GM18499 (cell line): ENCODE results near the gene SOX4.

Experiments
- ATAC-seq: cut with Tn5 transposase; IDR thresholded peaks from one replicate; pipeline ENCODE4 v1.9.1; 2021; ENCODE audit warnings: moderate number of reproducible peaks; ENCODE audit not compliant: insufficient read depth, unreplicated experiment

The SOX4 gene

GRCh38 chr6:21592953-21593352 is 598 bp upstream of the SOX4 start:
- ATAC-seq: no peak

- ATAC-seq: no peak
These were observed 420 bp downstream of the SOX4 start for GRCh38 chr6:21593927-21594415.

- no peak for ATAC-seq
These were observed 1.1 kb downstream of the SOX4 start for GRCh38 chr6:21594416-21595281.

GRCh38 chr6:21595285-21596144 is 2.0 kb downstream of the SOX4 start:
- no peak for ATAC-seq

GRCh38 chr6:21596145-21596948 is 2.8 kb downstream of the SOX4 start:
- no peak for ATAC-seq

GRCh38 chr6:21596949-21597682 is 3.6 kb downstream of the SOX4 start:
- no peak for ATAC-seq

- no peak for ATAC-seq
These were observed 4.5 kb downstream of the SOX4 start for GRCh38 chr6:21597801-21598673.

- no peak for ATAC-seq
These were observed 5.1 kb downstream of the SOX4 start for GRCh38 chr6:21598674-21599023.

GRCh38 chr6:21599051-21599696 is 5.6 kb downstream of the SOX4 start:
- ATAC-seq: no peak

GRCh38 chr6:21601339-21601923 is 7.9 kb downstream of the SOX4 start:
- no peak for ATAC-seq

GRCh38 chr6:21601932-21602390 is 8.4 kb downstream of the SOX4 start:
- no peak for ATAC-seq

GRCh38 chr6:21603082-21603952 is 9.8 kb downstream of the SOX4 start:
- no peak for ATAC-seq

- ATAC-seq: no peak
These were observed 10.5 kb downstream of the SOX4 start for GRCh38 chr6:21604081-21604480.

- no peak for ATAC-seq
These were observed 11.6 kb downstream of the SOX4 start for GRCh38 chr6:21605166-21605565.

GRCh38 chr6:21608601-21609000 is 15.1 kb downstream of the SOX4 start:
- no peak for ATAC-seq

GRCh38 chr6:21609881-21610329 is 16.4 kb downstream of the SOX4 start:
- no peak for ATAC-seq

GRCh38 chr6:21610341-21610740 is 16.8 kb downstream of the SOX4 start:
- peak; percentile 79 for ATAC-seq
